RCC 7860 (cell line): Measurements from ENCODE around the gene POTEJ.
"Not testable (repeated sequence)": the region's sequence is repeated elsewhere in the genome, so short reads cannot be mapped to it uniquely, and the experiment has no call there.

Source experiments
- DNase-seq: peaks from one replicate; pipeline ENCODE4 v3.0.0-alpha.2; 2015; ENCODE audit warnings: low spot score
- FAIRE-seq: peaks from 2 replicates; lab custom pipeline; 2012; peaks lifted over from hg19 to GRCh38; lab: Jason Lieb, UNC

Gene POTEJ

GRCh38 chr2:130611140-130611539, at the start of gene POTEJ:
Gene POTEJ (plus strand): TSS chr2:130611440. CDS start chr2:130611533, 93 bp downstream.
- not testable (repeated sequence) for FAIRE-seq, DNase-seq

GRCh38 chr2:130566165-130566564, 45.1 kb upstream of the POTEJ start:
- FAIRE-seq, DNase-seq: not testable (repeated sequence)

GRCh38 chr2:130571929-130572328, 39.3 kb upstream of the POTEJ start:
- not testable (repeated sequence) for DNase-seq, FAIRE-seq

- DNase-seq, FAIRE-seq: not testable (repeated sequence)
These were observed 37.0 kb upstream of the POTEJ start for GRCh38 chr2:130574230-130574629.

- DNase-seq, FAIRE-seq: not testable (repeated sequence)
These were observed 34.9 kb upstream of the POTEJ start for GRCh38 chr2:130576209-130576784.

GRCh38 chr2:130577559-130577958, 33.7 kb upstream of the POTEJ start:
- DNase-seq, FAIRE-seq: not testable (repeated sequence)

- DNase-seq, FAIRE-seq: not testable (repeated sequence)
These were observed 32.1 kb upstream of the POTEJ start for GRCh38 chr2:130579121-130579520.

GRCh38 chr2:130581491-130581890, 29.7 kb upstream of the POTEJ start:
- DNase-seq = not testable (repeated sequence)

GRCh38 chr2:130582970-130583369, 28.3 kb upstream of the POTEJ start:
- not testable (repeated sequence) for FAIRE-seq, DNase-seq

More at GRCh38 chr2:130581491-130581890, 29.7 kb upstream of the POTEJ start:
- not testable (repeated sequence) for FAIRE-seq

- DNase-seq = not testable (repeated sequence)
These were observed 27.7 kb upstream of the POTEJ start for GRCh38 chr2:130583582-130583981.

GRCh38 chr2:130584726-130585125, 26.5 kb upstream of the POTEJ start:
- not testable (repeated sequence) for FAIRE-seq, DNase-seq

More at GRCh38 chr2:130583582-130583981, 27.7 kb upstream of the POTEJ start:
- FAIRE-seq = not testable (repeated sequence)

- not testable (repeated sequence) for DNase-seq, FAIRE-seq
These were observed 22.4 kb upstream of the POTEJ start for GRCh38 chr2:130588688-130589458.

- FAIRE-seq, DNase-seq: not testable (repeated sequence)
These were observed 20.9 kb upstream of the POTEJ start for GRCh38 chr2:130590170-130590841.

- DNase-seq, FAIRE-seq: not testable (repeated sequence)
These were observed 20.3 kb upstream of the POTEJ start for GRCh38 chr2:130590842-130591359.

- not testable (repeated sequence) for DNase-seq, FAIRE-seq
These were observed 18.3 kb upstream of the POTEJ start for GRCh38 chr2:130592791-130593414.

- DNase-seq, FAIRE-seq: not testable (repeated sequence)
These were observed 17.2 kb upstream of the POTEJ start for GRCh38 chr2:130594011-130594410.

- not testable (repeated sequence) for FAIRE-seq, DNase-seq
These were observed 14.5 kb upstream of the POTEJ start for GRCh38 chr2:130596757-130597156.

- not testable (repeated sequence) for DNase-seq, FAIRE-seq
These were observed 13.2 kb upstream of the POTEJ start for GRCh38 chr2:130597994-130598393.

GRCh38 chr2:130598463-130598862, 12.8 kb upstream of the POTEJ start:
- not testable (repeated sequence) for DNase-seq, FAIRE-seq

GRCh38 chr2:130599393-130599792, 11.8 kb upstream of the POTEJ start, which contains the start of gene CFC1:
Gene CFC1 (minus strand): TSS chr2:130599575. CDS start chr2:130599287, 288 bp downstream.
- not testable (repeated sequence) for FAIRE-seq, DNase-seq
